Ureter (tissue), 1 donor: Measurements from ENCODE around the gene ORC5. TPM values are rescaled to one million over a fixed set of nuclear protein-coding genes. Genes with fewer than 3 reads are reported as not detected.

Experiments
- DNase-seq: peaks from one replicate; pipeline ENCODE4 v3.0.0-alpha.2; 2020; ENCODE audit warnings: low spot score
- total RNA-seq: library from RNA; stranded (reverse); gene quantifications from one replicate; pipeline ENCODE4 v1.2.4, GENCODE V29; 2023
- donor health status: DM: yes; HTN: yes; CAD: no.

ORC5 gene
- total RNA-seq, 1 donor from 2014 or later = 26.4 TPM

GRCh38 chr7:104126411-104126841 is 81.4 kb downstream of the ORC5 start:
- DNase-seq = no peak

DNA sequence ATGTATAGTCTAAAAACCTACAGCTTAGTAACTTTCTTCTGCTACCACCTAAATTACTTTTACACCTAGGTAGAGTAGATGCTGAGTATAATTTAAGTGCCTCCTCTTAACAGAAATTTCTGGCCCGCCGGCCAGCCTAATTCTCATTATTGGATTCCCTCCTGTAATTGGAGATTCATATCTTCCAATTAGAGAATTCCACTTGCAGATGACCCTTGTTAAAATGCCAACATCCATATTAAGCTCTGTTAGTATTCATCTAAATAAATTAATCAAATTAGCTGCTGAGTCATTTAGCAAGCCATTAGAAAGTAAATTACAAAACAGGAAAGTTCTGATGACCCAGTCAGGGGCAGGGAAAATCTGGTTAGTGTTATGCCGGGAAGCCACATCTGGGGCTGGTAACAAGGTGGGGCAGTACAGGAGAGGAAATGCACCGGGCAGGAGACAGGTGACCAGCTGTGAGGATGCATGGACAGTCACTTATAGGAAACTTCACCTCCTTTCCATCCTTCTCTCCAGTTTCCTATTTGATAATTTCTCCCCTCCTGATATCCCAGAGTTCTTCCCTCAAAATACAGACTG is 82.8 kb downstream of the ORC5 start:
- DNase-seq = no peak

GRCh38 chr7:104124469-104124868 is 83.3 kb downstream of the ORC5 start:
- no peak for DNase-seq

- no peak for DNase-seq
Measured at GRCh38 chr7:104123786-104124185, 84.0 kb downstream of the ORC5 start.

DNA sequence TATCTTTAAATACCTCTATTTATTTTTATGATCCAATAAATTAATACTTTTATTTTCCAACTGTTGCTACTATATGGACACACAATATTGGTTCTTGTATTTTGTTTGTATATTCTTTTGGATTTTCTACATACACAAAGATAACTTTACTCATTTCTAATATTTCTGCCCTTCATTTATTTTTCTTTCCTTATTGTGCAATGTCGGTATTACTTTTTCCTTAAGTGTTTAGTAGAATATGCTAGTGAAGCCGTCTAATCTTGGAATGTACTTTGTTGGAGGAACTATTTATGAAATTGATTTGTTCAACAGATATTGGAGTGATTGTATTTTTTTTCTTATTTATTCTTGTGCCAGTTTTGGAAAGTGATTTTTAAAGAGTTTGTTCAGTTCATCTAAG is 94.0 kb downstream of the ORC5 start:
- DNase-seq = no peak

GRCh38 chr7:104112623-104113022 is 95.2 kb downstream of the ORC5 start:
- no peak for DNase-seq

GRCh38 chr7:104111271-104111670 is 96.5 kb downstream of the ORC5 start:
- no peak for DNase-seq

GRCh38 chr7:104106108-104106905 is 101.5 kb downstream of the ORC5 start:
- DNase-seq = no peak

DNA sequence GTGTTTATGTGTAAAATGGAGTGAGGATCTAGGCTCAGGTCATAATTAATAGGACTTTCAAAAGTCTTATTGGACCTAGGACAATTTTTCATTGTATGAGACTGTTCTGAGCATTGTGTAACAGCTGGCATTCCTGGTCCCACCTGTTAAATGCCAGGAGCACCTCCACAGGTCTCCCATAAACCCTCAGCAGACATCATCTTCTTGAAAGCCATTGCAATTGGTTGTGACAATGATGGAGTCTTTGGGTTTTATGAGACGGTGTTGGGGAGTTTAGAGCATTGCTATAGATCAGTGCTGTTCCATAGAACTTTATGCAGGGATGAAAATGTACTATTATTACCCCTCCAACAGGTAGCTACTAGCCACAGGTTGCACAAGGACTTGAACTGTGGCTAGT is 108.9 kb downstream of the ORC5 start:
- DNase-seq = no peak

DNA sequence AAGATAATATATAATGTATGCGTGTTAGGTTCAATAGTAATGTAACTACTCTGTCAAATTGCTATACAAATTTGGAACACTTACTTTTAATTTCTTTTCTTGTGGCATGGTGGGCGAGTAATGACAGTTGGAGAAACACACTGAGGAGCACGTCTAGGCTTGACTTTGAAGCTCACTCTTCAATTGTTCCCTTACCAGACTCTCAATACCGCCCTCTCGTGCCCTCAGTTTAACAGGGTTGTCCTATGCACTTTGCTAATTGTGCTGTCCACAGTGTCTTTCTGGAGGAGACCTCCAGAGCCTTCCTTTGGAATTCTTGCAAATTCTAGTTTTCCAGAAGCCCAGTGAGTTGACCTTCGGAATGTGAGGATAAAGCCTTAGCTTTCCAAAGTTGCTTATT is 111.1 kb downstream of the ORC5 start:
- DNase-seq = no peak

DNA sequence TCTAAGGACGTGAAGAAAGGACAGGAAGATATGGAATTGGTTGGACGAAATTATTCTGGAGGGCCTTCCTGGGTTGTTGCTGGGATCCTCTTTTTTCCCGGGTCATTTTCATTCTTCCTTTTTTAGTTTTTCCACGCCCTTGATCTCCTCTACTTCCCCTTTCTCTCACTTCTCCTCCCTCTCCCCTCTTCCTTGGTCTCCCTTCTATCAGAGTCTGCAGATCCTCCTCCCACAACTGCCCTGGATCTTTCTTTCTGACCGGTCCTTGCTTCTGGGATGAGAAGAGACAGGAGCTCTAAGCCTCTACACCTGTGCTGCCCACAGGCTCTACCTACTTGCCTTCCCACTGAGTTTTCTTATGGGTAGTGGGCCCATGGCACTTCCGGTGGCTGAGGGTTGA is 114.7 kb downstream of the ORC5 start:
- no peak for DNase-seq

GRCh38 chr7:104091242-104091641 is 116.6 kb downstream of the ORC5 start:
- no peak for DNase-seq

- DNase-seq = no peak
Measured at GRCh38 chr7:104089612-104090011, 118.2 kb downstream of the ORC5 start.

DNA sequence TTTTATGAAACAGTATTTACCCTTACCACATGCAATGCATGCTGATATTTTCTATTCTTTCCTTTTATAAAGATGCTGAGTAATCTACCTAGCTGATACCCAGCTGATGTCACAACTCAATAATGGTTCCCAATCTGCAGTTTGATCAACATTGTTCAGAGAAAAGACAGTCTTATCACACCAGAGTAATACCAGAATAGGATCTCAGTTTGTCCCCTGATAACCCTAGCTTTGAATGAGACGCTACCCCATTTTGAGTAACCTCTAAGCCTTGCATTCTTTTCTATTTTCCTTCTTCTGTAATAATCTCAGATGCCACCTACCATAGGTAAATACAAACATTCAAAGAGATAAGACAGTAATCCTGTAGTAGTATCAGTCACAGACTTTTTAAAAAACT is 118.8 kb downstream of the ORC5 start:
- no peak for DNase-seq

Other genes starting within 250 kb of the ORC5 start
- 1.5 TPM for gene RELN, start 218.4 kb downstream of the ORC5 start, total RNA-seq
- gene LHFPL3, start 120.6 kb upstream of the ORC5 start, total RNA-seq = not detected